ENCODE data around the gene RNF212. TPM values are rescaled to one million over a fixed set of nuclear protein-coding genes. Genes with fewer than 3 reads are reported as not detected.
"Not testable (repeated sequence)": the region's sequence is repeated elsewhere in the genome, so short reads cannot be mapped to it uniquely, and the experiment has no call there.

Gene RNF212
- total RNA-seq, 4 donors from 2014 or later = 3.4 to 9.3 (median 6.6) TPM

GRCh38 chr4:1060121-1060520, 53.2 kb downstream of the RNF212 start:
- no peak for DNase-seq (ENCODE audit: low spot score)

GRCh38 chr4:1058997-1059665, 54.2 kb downstream of the RNF212 start:
- ATAC-seq (ENCODE audit: low FRiP score) (no peak), DNase-seq (ENCODE audit: low spot score) (no peak)
- TF ChIP-seq CTCF (IDR thresholded peaks at IDR 0.05) = no peak

More at GRCh38 chr4:1060121-1060520, 53.2 kb downstream of the RNF212 start:
- no peak for ATAC-seq (ENCODE audit: low FRiP score)
- no peak for TF ChIP-seq CTCF (IDR thresholded peaks at IDR 0.05)

- peak; percentile 29 for ATAC-seq (ENCODE audit: low FRiP score)
- no peak for DNase-seq (ENCODE audit: low spot score)
- no peak for TF ChIP-seq CTCF (IDR thresholded peaks at IDR 0.05)
These were observed 55.0 kb downstream of the RNF212 start for GRCh38 chr4:1058198-1058996.

- DNase-seq (ENCODE audit: low spot score) = no peak
- ATAC-seq (ENCODE audit: low FRiP score) = no peak
- TF ChIP-seq CTCF (IDR thresholded peaks at IDR 0.05) = no peak
These were observed 56.0 kb downstream of the RNF212 start for GRCh38 chr4:1057403-1057745.

- DNase-seq (ENCODE audit: low spot score) (no peak), ATAC-seq (ENCODE audit: low FRiP score) (no peak)
- no peak for TF ChIP-seq CTCF (IDR thresholded peaks at IDR 0.05)
These were observed 56.5 kb downstream of the RNF212 start for GRCh38 chr4:1056671-1057402.

- peak; percentile 81 for ATAC-seq (ENCODE audit: low FRiP score)
- no peak for DNase-seq (ENCODE audit: low spot score)
These were observed 57.4 kb downstream of the RNF212 start for GRCh38 chr4:1055721-1056590.

GRCh38 chr4:1055243-1055701, 58.1 kb downstream of the RNF212 start:
- DNase-seq (ENCODE audit: low spot score); ATAC-seq (ENCODE audit: low FRiP score): not testable (repeated sequence)

More at GRCh38 chr4:1055721-1056590, 57.4 kb downstream of the RNF212 start:
- TF ChIP-seq CTCF (IDR thresholded peaks at IDR 0.05) = no peak

- ATAC-seq (ENCODE audit: low FRiP score); DNase-seq (ENCODE audit: low spot score): not testable (repeated sequence)
These were observed 58.6 kb downstream of the RNF212 start for GRCh38 chr4:1054696-1055242.

GRCh38 chr4:1053891-1054290, 59.5 kb downstream of the RNF212 start:
- DNase-seq (ENCODE audit: low spot score); ATAC-seq (ENCODE audit: low FRiP score): not testable (repeated sequence)
